ENCODE results near the gene TEX11. TPM values are rescaled to one million over a fixed set of nuclear protein-coding genes. Genes with fewer than 3 reads are reported as not detected.

TEX11 gene
- 0.21 TPM for polyA plus RNA-seq (2013, experiment 1 of 2)
- polyA plus RNA-seq (2013, experiment 2 of 2) = 0.15 TPM

DNA sequence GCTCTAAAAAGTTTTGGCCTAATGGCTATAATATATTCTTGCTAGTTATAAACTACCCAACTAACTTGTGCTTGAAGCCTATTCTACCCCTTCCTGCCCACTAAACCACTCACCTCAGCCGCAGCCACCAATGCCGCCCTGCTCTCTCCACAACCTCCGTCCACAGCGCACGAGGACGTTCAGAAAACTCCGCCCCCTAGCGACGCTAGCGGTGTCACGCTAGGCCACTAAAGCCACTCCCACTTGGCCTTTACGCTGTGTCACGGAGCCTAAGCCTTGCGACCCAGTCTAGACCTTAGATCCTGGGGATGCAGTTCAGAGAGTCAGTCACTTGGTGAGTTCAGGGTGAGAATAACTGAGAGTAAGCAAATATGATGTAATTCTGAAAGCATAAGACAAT is at the start of gene TEX11:
Gene TEX11, minus strand, starts transcription at position 171 of the 400 bp plus-strand sequence. CDS start 922 bp downstream, outside the sequence.
- H3K4ac ChIP-seq (ENCODE audit: low read depth in 1 of 2, low read length in 2 of 2) = no peak within 1 kb of the TSS
- no peaks in the 10 kb centered on the region for H3K4me1 ChIP-seq (ENCODE audit: control insufficient read depth, insufficient read depth, low read depth, low read length)
- H3K36me3 ChIP-seq (ENCODE audit: control insufficient read depth in 1 of 2, insufficient read depth in 2 of 2, low read depth in 1 of 2, low read length in 2 of 2) = no peaks in the 10 kb centered on the region
- H2BK15ac ChIP-seq (ENCODE audit: low read depth, poor library complexity, severe bottlenecking) = no peak within 1 kb of the TSS
- no peak within 1 kb of the TSS for H2AK5ac ChIP-seq (ENCODE audit: low read length, severe bottlenecking)
- no peak within 1 kb of the TSS for H3K27ac ChIP-seq (ENCODE audit: low read length, poor library complexity, severe bottlenecking)
- H3K27me3 ChIP-seq (ENCODE audit: control insufficient read depth in 1 of 2, insufficient read depth in 1 of 2, low read length in 2 of 2) = peaks cover 0 to 10% of the 10 kb centered on the region in 2 experiments
- H4K91ac ChIP-seq (ENCODE audit: low read length) = no peak within 1 kb of the TSS
- H3K4me3 ChIP-seq (ENCODE audit: insufficient read depth in 1 of 2, low read depth in 1 of 2, low read length in 2 of 2) = no peak within 1 kb of the TSS
- no peak within 1 kb of the TSS for H2AFZ ChIP-seq (ENCODE audit: low read depth, low read length)
- DNase-seq = no peak
- no peak within 1 kb of the TSS for H3K9ac ChIP-seq (ENCODE audit: low read length)
- no peak within 1 kb of the TSS for H4K8ac ChIP-seq (ENCODE audit: low read length)
- H3K9me3 ChIP-seq (ENCODE audit: control insufficient read depth, low read length) = no peaks in the 10 kb centered on the region
- no peak within 1 kb of the TSS for H3K4me2 ChIP-seq (ENCODE audit: low read length, poor library complexity, severe bottlenecking)
- no peak within 1 kb of the TSS for H3K18ac ChIP-seq (ENCODE audit: low read depth in 1 of 2, low read length in 2 of 2)
- H3K23ac ChIP-seq (ENCODE audit: low read length in 2 of 2) = no peak within 1 kb of the TSS
- 74% methylated on average over 14 of the region's 14 CpGs for WGBS
- no peaks in the 10 kb centered on the region for H3K79me1 ChIP-seq (replicated peaks; ENCODE audit: low read length, poor library complexity, severe bottlenecking)
- H2BK12ac ChIP-seq (ENCODE audit: low read length in 2 of 2) = no peak within 1 kb of the TSS
- no peak within 1 kb of the TSS for H2BK5ac ChIP-seq (ENCODE audit: low read depth, low read length, poor library complexity, severe bottlenecking)
- no peak within 1 kb of the TSS for H3K14ac ChIP-seq (ENCODE audit: low read length in 2 of 2)
- no peak within 1 kb of the TSS for H2BK120ac ChIP-seq (ENCODE audit: low read depth, low read length)

- Histone ChIP-seq H3K4me2 (ENCODE audit: low read length, poor library complexity, severe bottlenecking) (no peak overlapping the region), H3K79me1 (replicated peaks; ENCODE audit: low read length, poor library complexity, severe bottlenecking) (no peaks in the 10 kb centered on the region)
- 80% methylated on average over 1 of the region's 3 CpGs for WGBS
Measured at GRCh38 chrX:70954871-70955270, 46.4 kb upstream of the TEX11 start.

DNA sequence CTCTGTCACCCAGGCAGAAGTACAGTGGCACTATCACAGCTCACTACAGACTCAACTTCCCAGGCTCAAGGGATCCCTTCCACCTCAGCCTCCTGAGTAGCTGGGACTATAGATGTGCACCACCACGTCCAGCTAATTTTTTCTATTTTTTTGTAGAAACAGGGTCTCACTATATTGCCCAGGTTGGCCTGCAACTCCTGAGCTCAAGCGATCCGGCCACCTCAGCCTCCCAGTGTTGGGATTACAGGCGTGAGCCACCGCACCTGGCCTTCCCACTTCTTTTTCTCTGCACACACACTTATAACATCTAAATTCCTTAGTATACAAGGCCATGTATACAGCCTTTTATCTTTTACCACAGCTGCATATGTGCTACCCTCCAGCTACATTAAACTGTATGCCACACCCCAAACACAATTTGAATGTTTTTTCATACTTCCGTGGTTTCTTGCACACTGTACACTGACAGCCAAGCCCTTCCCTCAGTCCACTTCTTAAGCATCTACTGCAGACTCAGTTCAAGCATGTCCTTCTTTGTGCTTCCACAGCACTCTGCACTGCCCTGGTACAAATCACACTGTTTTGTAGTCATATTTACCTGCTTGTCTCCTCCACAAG is 15.9 kb upstream of the TEX11 start:
- Histone ChIP-seq H3K79me1 (replicated peaks; ENCODE audit: low read length, poor library complexity, severe bottlenecking) (no peaks in the 10 kb centered on the region), H3K27me3 (ENCODE audit: control insufficient read depth in 1 of 2, insufficient read depth in 1 of 2, low read length in 2 of 2) (peaks cover 0 to 58% of the 10 kb centered on the region in 2 experiments), H2BK15ac (ENCODE audit: low read depth, poor library complexity, severe bottlenecking) (no peak overlapping the region), H2AFZ (ENCODE audit: low read depth, low read length) (no peak overlapping the region), H3K4ac (ENCODE audit: low read depth in 1 of 2, low read length in 2 of 2) (no peak overlapping the region), H2BK120ac (ENCODE audit: low read depth, low read length) (no peak overlapping the region), H3K36me3 (ENCODE audit: control insufficient read depth in 1 of 2, insufficient read depth in 2 of 2, low read depth in 1 of 2, low read length in 2 of 2) (no peaks in the 10 kb centered on the region), H3K4me3 (ENCODE audit: insufficient read depth in 1 of 2, low read depth in 1 of 2, low read length in 2 of 2) (no peak overlapping the region), H3K9me3 (ENCODE audit: control insufficient read depth, low read length) (peaks cover 9% of the 10 kb centered on the region), H3K23ac (ENCODE audit: low read length in 2 of 2) (no peak overlapping the region), H3K18ac (ENCODE audit: low read depth in 1 of 2, low read length in 2 of 2) (no peak overlapping the region), H2BK5ac (ENCODE audit: low read depth, low read length, poor library complexity, severe bottlenecking) (no peak overlapping the region), H2BK12ac (ENCODE audit: low read length in 2 of 2) (no peak overlapping the region), H3K4me1 (ENCODE audit: control insufficient read depth, insufficient read depth, low read depth, low read length) (no peaks in the 10 kb centered on the region), H3K9ac (ENCODE audit: low read length) (no peak overlapping the region), H2AK5ac (ENCODE audit: low read length, severe bottlenecking) (no peak overlapping the region), H4K91ac (ENCODE audit: low read length) (no peak overlapping the region), H4K8ac (ENCODE audit: low read length) (no peak overlapping the region), H3K4me2 (ENCODE audit: low read length, poor library complexity, severe bottlenecking) (no peak overlapping the region), H3K27ac (ENCODE audit: low read length, poor library complexity, severe bottlenecking) (no peak overlapping the region), H3K14ac (ENCODE audit: low read length in 2 of 2) (no peak overlapping the region)
- DNase-seq = no peak
- 93% methylated on average over 6 of the region's 6 CpGs for WGBS

More at GRCh38 chrX:70954871-70955270, 46.4 kb upstream of the TEX11 start:
- no peak overlapping the region for H2BK5ac ChIP-seq (ENCODE audit: low read depth, low read length, poor library complexity, severe bottlenecking)
- H3K18ac ChIP-seq (ENCODE audit: low read depth in 1 of 2, low read length in 2 of 2) = no peak overlapping the region
- peaks cover 0 to 11% of the 10 kb centered on the region in 2 experiments for H3K27me3 ChIP-seq (ENCODE audit: control insufficient read depth in 1 of 2, insufficient read depth in 1 of 2, low read length in 2 of 2)
- H4K91ac ChIP-seq (ENCODE audit: low read length) = no peak overlapping the region
- no peak overlapping the region for H2BK120ac ChIP-seq (ENCODE audit: low read depth, low read length)
- no peak overlapping the region for H4K8ac ChIP-seq (ENCODE audit: low read length)
- no peak overlapping the region for H3K27ac ChIP-seq (ENCODE audit: low read length, poor library complexity, severe bottlenecking)
- no peak overlapping the region for H2AFZ ChIP-seq (ENCODE audit: low read depth, low read length)
- H2BK15ac ChIP-seq (ENCODE audit: low read depth, poor library complexity, severe bottlenecking) = no peak overlapping the region
- no peaks in the 10 kb centered on the region for H3K36me3 ChIP-seq (ENCODE audit: control insufficient read depth in 1 of 2, insufficient read depth in 2 of 2, low read depth in 1 of 2, low read length in 2 of 2)
- no peak for DNase-seq
- H3K4ac ChIP-seq (ENCODE audit: low read depth in 1 of 2, low read length in 2 of 2) = no peak overlapping the region
- no peak overlapping the region for H2AK5ac ChIP-seq (ENCODE audit: low read length, severe bottlenecking)
- H3K23ac ChIP-seq (ENCODE audit: low read length in 2 of 2) = no peak overlapping the region
- no peaks in the 10 kb centered on the region for H3K4me1 ChIP-seq (ENCODE audit: control insufficient read depth, insufficient read depth, low read depth, low read length)
- no peaks in the 10 kb centered on the region for H3K9me3 ChIP-seq (ENCODE audit: control insufficient read depth, low read length)
- H3K4me3 ChIP-seq (ENCODE audit: insufficient read depth in 1 of 2, low read depth in 1 of 2, low read length in 2 of 2) = no peak overlapping the region
- H3K9ac ChIP-seq (ENCODE audit: low read length) = no peak overlapping the region
- no peak overlapping the region for H2BK12ac ChIP-seq (ENCODE audit: low read length in 2 of 2)
- no peak overlapping the region for H3K14ac ChIP-seq (ENCODE audit: low read length in 2 of 2)

GRCh38 chrX:70922774-70923473 is 14.4 kb upstream of the TEX11 start:
- no peak overlapping the region for H2BK15ac ChIP-seq (ENCODE audit: low read depth, poor library complexity, severe bottlenecking)

More at GRCh38 chrX:70922774-70923473, 14.4 kb upstream of the TEX11 start:
- Histone ChIP-seq H3K14ac (ENCODE audit: low read length in 2 of 2) (no peak overlapping the region), H3K27ac (ENCODE audit: low read length, poor library complexity, severe bottlenecking) (no peak overlapping the region), H3K4ac (ENCODE audit: low read depth in 1 of 2, low read length in 2 of 2) (no peak overlapping the region), H4K8ac (ENCODE audit: low read length) (no peak overlapping the region), H3K18ac (ENCODE audit: low read depth in 1 of 2, low read length in 2 of 2) (no peak overlapping the region), H3K4me3 (ENCODE audit: insufficient read depth in 1 of 2, low read depth in 1 of 2, low read length in 2 of 2) (no peak overlapping the region), H3K27me3 (ENCODE audit: control insufficient read depth in 1 of 2, insufficient read depth in 1 of 2, low read length in 2 of 2) (peaks cover 0 to 48% of the 10 kb centered on the region in 2 experiments), H2AFZ (ENCODE audit: low read depth, low read length) (no peak overlapping the region), H3K79me1 (replicated peaks; ENCODE audit: low read length, poor library complexity, severe bottlenecking) (no peaks in the 10 kb centered on the region), H3K23ac (ENCODE audit: low read length in 2 of 2) (no peak overlapping the region), H2BK5ac (ENCODE audit: low read depth, low read length, poor library complexity, severe bottlenecking) (no peak overlapping the region), H2BK120ac (ENCODE audit: low read depth, low read length) (no peak overlapping the region), H2AK5ac (ENCODE audit: low read length, severe bottlenecking) (no peak overlapping the region), H3K4me2 (ENCODE audit: low read length, poor library complexity, severe bottlenecking) (no peak overlapping the region), H4K91ac (ENCODE audit: low read length) (no peak overlapping the region), H3K9me3 (ENCODE audit: control insufficient read depth, low read length) (peaks cover 6% of the 10 kb centered on the region), H3K9ac (ENCODE audit: low read length) (no peak overlapping the region), H3K36me3 (ENCODE audit: control insufficient read depth in 1 of 2, insufficient read depth in 2 of 2, low read depth in 1 of 2, low read length in 2 of 2) (no peaks in the 10 kb centered on the region), H3K4me1 (ENCODE audit: control insufficient read depth, insufficient read depth, low read depth, low read length) (no peaks in the 10 kb centered on the region), H2BK12ac (ENCODE audit: low read length in 2 of 2) (no peak overlapping the region)
- DNase-seq = no peak
- WGBS = no CpG with 5 or more reads among the region's 5 CpGs

Measured in mesenchymal stem cell (in vitro differentiated cells and primary cell).